HUES64 (cell line): ENCODE data around the gene MDM4. TPM values are rescaled to one million over a fixed set of nuclear protein-coding genes. Genes with fewer than 3 reads are reported as not detected.

Experiments
- H3K27ac ChIP-seq: 2 replicates; pipeline ENCODE4 v1.7.0; 2013; ENCODE audit warnings: low read depth, low read length, inconsistent platforms
- H3K27me3 ChIP-seq: 2 replicates; pipeline ENCODE4 v1.6.1; 2013; ENCODE audit warnings: mild to moderate bottlenecking, low read length; ENCODE audit not compliant: insufficient read depth
- H3K36me3 ChIP-seq: 2 replicates; pipeline ENCODE4 v1.6.1; 2013; ENCODE audit warnings: mild to moderate bottlenecking, low read length; ENCODE audit not compliant: insufficient read depth
- H3K4me1 ChIP-seq: 2 replicates; pipeline ENCODE4 v1.6.1; 2013; ENCODE audit warnings: mild to moderate bottlenecking, low read length, moderate library complexity; ENCODE audit not compliant: insufficient read depth
- H3K4me3 ChIP-seq: 2 replicates; pipeline ENCODE4 v1.5.1; 2013; ENCODE audit warnings: mild to moderate bottlenecking, low read length, moderate library complexity
- H3K9ac ChIP-seq: 2 replicates; pipeline ENCODE4 v1.6.1; 2013; ENCODE audit warnings: mild to moderate bottlenecking, low read depth, low read length
- H3K9me3 ChIP-seq: 2 replicates; pipeline ENCODE4 v1.6.1; 2013; ENCODE audit warnings: low read depth, low read length; ENCODE audit not compliant: insufficient read depth
- WGBS: fragments of 150-250, 120-280 bp; methylation state at CpG from one replicate; pipeline ENCODE4 v1.1.7; 2013; ENCODE audit warnings: missing lambda C conversion rate; 5-methylcytosine and 5-hydroxymethylcytosine counted together
- polyA plus RNA-seq, 2 experiments: library from polyadenylated mRNA; stranded (reverse); fragments of 50-300 nt; gene quantifications; one replicate each; pipeline ENCODE4 v1.2.3, GENCODE V29; 2013

The MDM4 gene
- polyA plus RNA-seq (2013, experiment 1 of 2) = 7.8 TPM
- polyA plus RNA-seq (2013, experiment 2 of 2) = 10.2 TPM

DNA sequence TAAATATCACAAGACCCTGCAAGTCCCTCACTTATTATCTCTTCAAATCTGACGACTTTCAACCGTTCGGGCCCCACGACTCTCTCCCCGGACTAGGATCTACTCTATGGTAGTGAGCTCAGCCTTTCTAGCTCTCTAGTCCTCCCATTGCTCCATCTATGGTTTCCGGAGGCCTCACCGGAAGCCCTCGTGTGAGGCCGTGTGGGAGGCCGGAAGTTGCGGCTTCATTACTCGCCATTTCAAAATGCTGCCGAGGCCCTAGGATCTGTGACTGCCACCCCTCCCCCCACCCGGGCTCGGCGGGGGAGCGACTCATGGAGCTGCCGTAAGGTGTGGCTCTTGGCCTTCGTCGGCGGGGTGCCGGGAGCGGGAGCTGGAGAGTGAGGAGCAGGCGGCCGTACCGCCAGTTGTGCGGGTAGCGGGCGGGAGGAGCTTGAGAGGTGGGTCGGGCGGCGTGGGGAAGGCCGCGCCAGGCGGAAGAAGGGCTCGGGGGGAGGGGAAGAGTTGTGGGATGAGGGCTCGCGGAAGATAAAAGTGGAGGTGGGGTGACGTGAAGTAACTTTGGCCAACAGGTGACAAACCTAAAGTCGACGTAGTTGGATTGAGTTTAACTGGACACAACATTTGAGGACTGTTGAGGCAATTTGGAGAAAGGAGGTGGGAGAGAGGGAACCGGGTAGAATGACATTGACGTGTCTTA lies at the start of gene MDM4:
Gene MDM4, plus strand, starts transcription at position 227 of the 700 bp plus-strand sequence. CDS start 9,113 bp downstream, outside the sequence.
- peaks cover 14% of the 10 kb centered on the region for H3K36me3 ChIP-seq
- no peaks in the 10 kb centered on the region for H3K9me3 ChIP-seq
- under 1% methylated on average over 43 of the region's 43 CpGs for WGBS
- no peaks in the 10 kb centered on the region for H3K27me3 ChIP-seq
- no peaks in the 10 kb centered on the region for H3K4me1 ChIP-seq
- H3K4me3 ChIP-seq = peak within 1 kb of the TSS; percentile 86
- H3K9ac ChIP-seq = peak within 1 kb of the TSS; percentile 93
- H3K27ac ChIP-seq = peak within 1 kb of the TSS; percentile 98

GRCh38 chr1:204466416-204467405 lies 49.5 kb upstream of the MDM4 start:
- peaks cover 17% of the 10 kb centered on the region for H3K36me3 ChIP-seq
- no peaks in the 10 kb centered on the region for H3K27me3 ChIP-seq
- WGBS = 89% methylated on average over 16 of the region's 17 CpGs
- peaks cover 4% of the 10 kb centered on the region; the same call in 1 of the 2 replicates for H3K4me1 ChIP-seq
- H3K4me3 ChIP-seq = no peak overlapping the region
- 0 out of 2 replicates have a peak overlapping the region, but pooled peaks have one; percentile 31 for H3K9ac ChIP-seq
- no peaks in the 10 kb centered on the region for H3K9me3 ChIP-seq
- H3K27ac ChIP-seq = no peak overlapping the region

DNA sequence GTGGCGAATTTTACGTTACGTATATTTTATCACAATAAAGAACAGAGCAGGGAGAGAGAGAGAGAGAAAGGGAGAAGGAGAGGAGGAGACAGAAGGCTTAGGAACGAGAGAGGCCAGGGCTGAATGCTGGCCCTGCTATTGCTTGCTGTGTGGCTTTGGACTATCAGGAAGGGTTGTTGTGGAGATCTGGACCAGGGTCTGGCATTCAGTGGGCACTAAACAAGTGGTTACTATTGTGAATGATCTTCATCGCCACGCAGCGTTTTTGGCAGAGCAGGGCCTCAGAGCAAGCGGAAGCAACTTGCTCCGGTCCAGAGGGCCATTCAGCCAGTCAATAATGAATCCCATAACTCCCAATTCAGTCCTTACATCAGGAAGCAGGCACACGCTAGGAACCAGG lies 48.0 kb upstream of the MDM4 start:
- Histone ChIP-seq H3K27ac (no peak overlapping the region), H3K9me3 (no peaks in the 10 kb centered on the region), H3K4me1 (peaks cover 4% of the 10 kb centered on the region; the same call in 1 of the 2 replicates), H3K9ac (no peak overlapping the region), H3K27me3 (no peaks in the 10 kb centered on the region), H3K4me3 (no peak overlapping the region), H3K36me3 (peaks cover 8% of the 10 kb centered on the region)
- WGBS = 95% methylated on average over 10 of the region's 10 CpGs

- Histone ChIP-seq H3K4me3 (no peak overlapping the region), H3K9ac (no peak overlapping the region), H3K36me3 (peaks cover 6% of the 10 kb centered on the region), H3K4me1 (peaks cover 10% of the 10 kb centered on the region), H3K27ac (no peak overlapping the region), H3K27me3 (no peaks in the 10 kb centered on the region), H3K9me3 (no peaks in the 10 kb centered on the region)
- WGBS = 88% methylated on average over 18 of the region's 18 CpGs
Measured at GRCh38 chr1:204468766-204469302, 47.4 kb upstream of the MDM4 start.

GRCh38 chr1:204469304-204469703 lies 46.9 kb upstream of the MDM4 start:
- Histone ChIP-seq H3K36me3 (peaks cover 3% of the 10 kb centered on the region), H3K27me3 (no peaks in the 10 kb centered on the region), H3K9ac (no peak overlapping the region), H3K4me1 (peaks cover 10% of the 10 kb centered on the region), H3K4me3 (no peak overlapping the region), H3K9me3 (no peaks in the 10 kb centered on the region), H3K27ac (no peak overlapping the region)
- WGBS = 95% methylated on average over 10 of the region's 10 CpGs

- no peak overlapping the region for H3K27ac ChIP-seq
- no peak overlapping the region for H3K9ac ChIP-seq
- WGBS = 90% methylated on average over 4 of the region's 4 CpGs
- H3K4me1 ChIP-seq = peaks cover 10% of the 10 kb centered on the region
- H3K27me3 ChIP-seq = no peaks in the 10 kb centered on the region
- H3K4me3 ChIP-seq = no peak overlapping the region
- peaks cover 3% of the 10 kb centered on the region for H3K36me3 ChIP-seq
- H3K9me3 ChIP-seq = no peaks in the 10 kb centered on the region
Measured at GRCh38 chr1:204471687-204472086, 44.5 kb upstream of the MDM4 start.

DNA sequence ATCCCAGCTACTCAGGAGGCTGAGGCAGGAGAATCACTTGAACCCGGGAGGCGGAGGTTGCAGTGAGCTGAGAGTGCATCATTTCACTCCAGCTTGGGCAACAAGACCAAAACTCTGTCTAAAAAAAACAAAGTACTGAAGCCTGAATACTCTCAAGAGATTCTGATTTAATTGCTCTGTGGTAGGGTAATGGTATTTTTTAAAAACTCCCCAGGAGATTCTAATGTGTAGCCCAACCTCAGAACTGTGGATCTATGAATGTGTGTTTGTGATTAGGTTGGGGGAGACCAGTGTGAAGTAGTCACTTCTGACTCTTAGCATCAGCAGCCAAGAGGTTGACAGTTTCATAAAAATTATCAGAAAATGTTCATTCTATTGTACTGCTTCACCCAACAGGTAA lies 43.5 kb upstream of the MDM4 start:
- Histone ChIP-seq H3K36me3 (peaks cover 3% of the 10 kb centered on the region), H3K27me3 (no peaks in the 10 kb centered on the region), H3K9me3 (no peaks in the 10 kb centered on the region), H3K4me3 (no peak overlapping the region), H3K4me1 (peaks cover 6% of the 10 kb centered on the region), H3K27ac (no peak overlapping the region), H3K9ac (no peak overlapping the region)
- WGBS = 100% methylated on average over 2 of the region's 2 CpGs

DNA sequence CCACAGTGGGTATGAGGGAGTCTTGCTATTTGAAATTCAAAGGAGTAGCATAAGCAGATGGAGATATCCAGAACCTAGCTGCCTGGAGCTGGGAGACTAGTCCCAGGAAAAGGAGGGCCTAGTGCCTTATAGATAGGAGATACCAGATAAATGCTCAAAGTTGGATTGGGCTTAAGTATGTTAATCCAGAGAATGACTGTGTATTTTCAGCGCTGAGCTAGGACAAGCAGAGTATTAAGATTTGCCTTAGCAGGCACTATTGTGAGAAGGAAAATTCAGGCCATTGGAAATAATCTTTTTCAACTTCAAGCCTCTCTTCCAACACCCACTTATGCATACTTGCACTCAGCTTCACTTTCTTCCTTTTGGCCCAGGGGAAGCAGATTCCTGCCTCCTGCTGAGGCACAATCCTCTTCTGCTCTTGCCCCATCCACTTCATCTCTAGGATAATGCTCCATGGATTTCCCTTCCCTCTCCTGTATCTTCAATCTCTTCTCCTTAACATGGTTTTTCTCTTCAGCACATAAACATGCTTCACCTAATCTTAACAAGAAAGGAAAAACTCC lies 42.7 kb upstream of the MDM4 start:
- no peak overlapping the region for H3K27ac ChIP-seq
- H3K36me3 ChIP-seq = peaks cover 3% of the 10 kb centered on the region
- 53% methylated on average over 1 of the region's 1 CpG for WGBS
- no peak overlapping the region for H3K9ac ChIP-seq
- no peaks in the 10 kb centered on the region for H3K9me3 ChIP-seq
- H3K27me3 ChIP-seq = no peaks in the 10 kb centered on the region
- H3K4me1 ChIP-seq = peaks cover 9% of the 10 kb centered on the region
- H3K4me3 ChIP-seq = no peak overlapping the region

DNA sequence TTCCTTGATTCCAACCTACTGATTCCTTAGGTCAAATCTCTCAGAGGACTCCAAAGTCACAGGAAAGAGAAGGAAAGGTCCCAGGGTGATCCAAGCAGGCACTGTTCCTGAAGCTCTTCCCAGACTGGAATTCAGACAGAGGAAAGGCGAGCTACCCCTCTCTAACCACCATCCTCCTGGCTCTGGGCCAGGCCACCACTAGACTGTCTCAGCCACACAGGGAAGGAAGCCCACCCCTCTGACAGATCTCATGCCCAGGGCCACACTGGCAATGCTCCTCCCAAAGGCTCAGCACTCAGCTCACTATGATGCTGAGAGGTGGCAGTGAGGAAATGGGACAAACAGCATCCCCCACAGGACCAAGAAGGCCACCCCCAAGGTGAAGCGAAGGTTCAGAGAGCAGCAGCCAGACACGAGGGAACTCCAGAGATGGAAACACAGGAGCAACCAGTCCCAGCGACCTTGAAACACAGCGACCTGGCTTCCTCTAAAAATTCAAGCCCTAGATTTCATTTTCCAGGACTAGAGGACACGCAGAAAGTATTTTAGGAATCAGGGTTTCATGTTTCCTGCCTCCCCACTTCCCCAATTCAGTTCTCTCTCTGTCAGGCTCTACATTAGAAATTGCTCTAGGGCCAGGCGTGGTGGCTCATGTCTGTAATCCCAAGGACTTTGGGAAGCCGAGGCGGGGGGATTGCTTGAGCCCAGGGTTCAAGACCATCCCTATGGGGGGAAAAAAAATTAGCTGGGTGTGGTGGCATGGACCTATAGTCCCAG lies 40.4 kb upstream of the MDM4 start:
- H3K36me3 ChIP-seq = no peaks in the 10 kb centered on the region
- no peak overlapping the region for H3K9ac ChIP-seq
- peaks cover 11% of the 10 kb centered on the region for H3K4me1 ChIP-seq
- WGBS = 94% methylated on average over 9 of the region's 9 CpGs
- H3K27ac ChIP-seq = no peak overlapping the region
- H3K4me3 ChIP-seq = no peak overlapping the region
- no peaks in the 10 kb centered on the region for H3K27me3 ChIP-seq
- H3K9me3 ChIP-seq = no peaks in the 10 kb centered on the region

GRCh38 chr1:204476563-204476962 lies 39.6 kb upstream of the MDM4 start:
- Histone ChIP-seq H3K9me3 (no peaks in the 10 kb centered on the region), H3K9ac (no peak overlapping the region), H3K36me3 (no peaks in the 10 kb centered on the region), H3K4me1 (peaks cover 12% of the 10 kb centered on the region), H3K27me3 (no peaks in the 10 kb centered on the region), H3K27ac (no peak overlapping the region), H3K4me3 (no peak overlapping the region)
- WGBS = 87% methylated on average over 5 of the region's 5 CpGs
